Measurements from ENCODE around the gene ACOXL.
"Not testable (repeated sequence)": the region's sequence is repeated elsewhere in the genome, so short reads cannot be mapped to it uniquely, and the experiment has no call there.

Gene ACOXL

DNA sequence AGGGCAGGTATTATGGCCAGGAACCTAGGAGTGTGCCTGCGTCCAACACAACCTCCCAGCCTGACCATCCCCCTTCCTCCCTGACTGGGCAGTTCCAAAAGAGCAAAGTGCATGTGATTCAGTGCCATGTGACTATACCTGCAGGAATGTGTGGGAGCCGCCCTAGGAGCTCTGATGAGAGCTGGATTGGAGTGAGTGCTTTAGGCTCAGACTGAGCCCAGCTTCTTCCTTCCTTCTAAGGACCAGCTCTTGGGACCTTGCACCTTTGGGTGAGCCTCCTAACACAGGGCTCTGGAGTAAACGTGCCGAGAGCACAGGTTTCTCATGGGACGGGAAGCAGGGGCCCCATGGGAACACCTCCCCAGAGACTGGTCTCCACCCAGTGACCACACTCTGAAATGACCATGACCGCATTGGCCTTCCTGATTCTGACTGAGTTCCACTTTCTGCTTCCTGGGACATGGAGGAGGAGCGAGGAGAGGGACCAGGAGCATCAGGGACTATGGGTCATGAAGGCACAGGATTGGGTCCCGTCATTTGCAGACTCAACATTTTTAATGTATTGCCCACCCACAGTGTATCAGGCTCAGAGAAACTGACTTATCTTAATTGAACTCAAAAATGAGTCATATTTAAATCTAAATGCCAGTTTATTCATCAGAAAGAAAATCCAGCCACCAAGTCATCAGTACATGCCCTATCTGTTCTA lies 300.5 kb downstream of the ACOXL start:
- DNase-seq (ENCODE audit: low read depth in 1 of 2, low spot score in 1 of 2): no peak

GRCh38 chr2:111034146-111034545 lies 301.8 kb downstream of the ACOXL start:
- DNase-seq (ENCODE audit: low read depth in 1 of 2, low spot score in 1 of 2): no peak

DNA sequence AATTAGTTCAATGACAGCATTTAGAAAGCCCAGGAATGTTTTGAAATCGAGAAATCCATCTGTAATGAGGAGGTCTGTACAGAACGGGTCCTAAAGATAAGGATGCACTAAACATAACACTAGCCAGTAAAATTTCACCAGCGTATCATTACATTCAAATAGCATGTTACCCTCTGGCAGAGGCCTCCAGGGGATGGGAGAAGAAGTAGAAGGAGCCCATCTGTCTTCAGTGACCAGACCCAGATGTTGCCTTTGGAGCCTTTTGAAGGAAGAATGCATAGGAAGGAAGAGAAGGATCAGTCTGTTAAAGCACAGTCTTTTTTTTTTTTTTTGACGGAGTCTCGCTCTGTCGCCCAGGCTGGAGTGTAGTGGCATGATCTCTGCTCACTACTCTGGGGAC lies 302.2 kb downstream of the ACOXL start:
- DNase-seq (ENCODE audit: low read depth in 1 of 2, low spot score in 1 of 2): no peak

DNA sequence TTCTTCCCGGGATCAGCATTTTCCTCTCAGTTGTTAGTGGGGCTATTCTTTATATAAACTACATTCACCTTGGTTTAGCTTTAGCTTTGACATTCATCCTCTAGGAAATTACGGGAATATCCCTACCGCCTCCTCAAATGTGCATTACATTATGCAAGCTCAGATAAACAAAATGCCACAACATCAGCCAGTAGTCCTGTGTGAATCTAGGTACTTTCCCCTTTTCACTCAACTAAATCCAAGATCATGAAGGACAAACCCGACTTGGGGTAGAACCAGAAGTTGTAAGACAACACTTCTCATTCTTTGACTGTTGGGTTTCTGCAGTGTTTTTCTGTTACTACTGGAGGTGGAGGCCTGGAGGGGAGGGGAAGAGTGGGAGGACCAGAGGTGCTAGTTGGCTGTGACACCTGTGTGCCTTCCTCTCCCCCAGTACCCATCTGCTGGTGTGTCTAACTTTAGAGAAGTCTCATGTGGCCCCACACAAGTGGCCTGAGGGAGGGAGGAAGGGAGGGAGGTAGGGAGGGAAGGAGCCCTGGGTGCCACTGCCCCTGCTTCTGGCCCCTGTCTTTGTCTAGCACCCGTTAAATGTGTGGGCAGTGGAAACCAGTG lies 303.6 kb downstream of the ACOXL start:
- DNase-seq (ENCODE audit: low read depth in 1 of 2, low spot score in 1 of 2): no peak

GRCh38 chr2:111037128-111037527 lies 304.8 kb downstream of the ACOXL start:
- DNase-seq (ENCODE audit: low read depth in 1 of 2, low spot score in 1 of 2): no peak

GRCh38 chr2:111039628-111040383 lies 307.4 kb downstream of the ACOXL start:
- no peak for DNase-seq (ENCODE audit: low read depth in 1 of 2, low spot score in 1 of 2)

DNA sequence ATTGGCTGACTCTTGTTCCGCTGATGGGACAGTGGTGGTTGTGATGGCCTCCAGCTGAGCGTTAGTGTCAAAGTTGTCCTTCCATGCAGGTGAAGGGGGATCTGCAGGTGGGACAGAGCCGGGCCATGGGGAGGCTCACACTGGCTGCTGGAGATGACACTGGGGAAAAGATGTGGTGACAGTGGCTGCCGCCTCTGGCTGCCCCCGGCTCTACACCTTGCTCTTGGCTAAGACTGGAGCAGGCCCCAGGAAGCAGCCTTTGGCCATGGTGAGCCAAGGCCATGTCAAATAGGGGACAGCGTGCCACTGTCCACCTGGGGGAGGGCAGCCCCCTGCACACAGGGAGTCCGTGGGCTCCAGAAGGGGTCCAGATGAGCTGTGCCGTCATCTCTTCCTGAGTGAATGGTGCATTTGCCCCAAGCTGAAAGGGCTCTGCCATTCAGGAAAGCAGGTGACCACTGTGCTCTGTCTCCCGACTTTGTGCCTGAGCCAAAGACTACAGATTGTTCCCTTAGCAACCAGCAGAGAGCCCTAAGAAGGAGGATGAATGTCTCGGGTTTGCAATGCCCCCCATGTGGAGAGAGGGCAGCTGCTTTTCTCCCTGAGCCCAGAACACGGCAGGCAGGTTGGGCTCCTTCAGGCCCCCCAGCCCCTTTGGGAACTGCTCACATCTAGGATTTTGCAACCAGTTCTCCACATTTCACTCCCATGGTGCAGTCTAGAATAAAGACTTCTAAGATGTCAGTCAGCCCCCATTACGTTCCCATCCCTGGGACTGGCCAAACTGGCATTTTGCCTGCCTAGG lies 309.2 kb downstream of the ACOXL start:
- no peak for DNase-seq (ENCODE audit: low read depth in 1 of 2, low spot score in 1 of 2)

GRCh38 chr2:111042261-111042660 lies 309.9 kb downstream of the ACOXL start:
- DNase-seq (ENCODE audit: low read depth in 1 of 2, low spot score in 1 of 2): no peak

GRCh38 chr2:111042772-111043771 lies 310.7 kb downstream of the ACOXL start:
- peak in 1 of 2 donors; percentile 13 for DNase-seq (ENCODE audit: low read depth in 1 of 2, low spot score in 1 of 2)

- DNase-seq (ENCODE audit: low read depth in 1 of 2, low spot score in 1 of 2): no peak
Measured at GRCh38 chr2:111044066-111044465, 311.7 kb downstream of the ACOXL start.

DNA sequence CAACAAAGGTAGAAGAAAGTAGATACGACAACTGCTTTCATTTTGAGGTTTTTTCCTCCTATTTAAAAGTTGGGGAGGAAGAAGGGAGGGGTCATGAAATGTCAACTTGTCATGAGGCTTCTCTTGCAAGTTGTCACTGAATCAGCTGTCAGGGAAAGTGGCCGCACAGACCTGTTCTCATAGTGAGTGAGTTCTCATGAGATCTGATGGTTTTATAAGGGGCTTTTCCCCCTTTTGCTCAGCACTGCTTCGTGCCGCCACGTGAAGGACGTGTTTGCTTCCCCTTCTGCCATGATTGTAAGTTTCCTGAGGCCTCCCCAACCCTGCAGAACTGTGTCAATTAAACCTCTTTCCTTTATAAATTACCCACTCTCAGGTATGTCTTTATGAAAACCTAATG lies 312.9 kb downstream of the ACOXL start:
- DNase-seq (ENCODE audit: low read depth in 1 of 2, low spot score in 1 of 2): not testable (repeated sequence)

GRCh38 chr2:111045771-111046444 lies 313.5 kb downstream of the ACOXL start:
- DNase-seq (ENCODE audit: low read depth in 1 of 2, low spot score in 1 of 2): no peak

- DNase-seq (ENCODE audit: low read depth in 1 of 2, low spot score in 1 of 2): no peak
Measured at GRCh38 chr2:111046670-111047069, 314.3 kb downstream of the ACOXL start.

DNA sequence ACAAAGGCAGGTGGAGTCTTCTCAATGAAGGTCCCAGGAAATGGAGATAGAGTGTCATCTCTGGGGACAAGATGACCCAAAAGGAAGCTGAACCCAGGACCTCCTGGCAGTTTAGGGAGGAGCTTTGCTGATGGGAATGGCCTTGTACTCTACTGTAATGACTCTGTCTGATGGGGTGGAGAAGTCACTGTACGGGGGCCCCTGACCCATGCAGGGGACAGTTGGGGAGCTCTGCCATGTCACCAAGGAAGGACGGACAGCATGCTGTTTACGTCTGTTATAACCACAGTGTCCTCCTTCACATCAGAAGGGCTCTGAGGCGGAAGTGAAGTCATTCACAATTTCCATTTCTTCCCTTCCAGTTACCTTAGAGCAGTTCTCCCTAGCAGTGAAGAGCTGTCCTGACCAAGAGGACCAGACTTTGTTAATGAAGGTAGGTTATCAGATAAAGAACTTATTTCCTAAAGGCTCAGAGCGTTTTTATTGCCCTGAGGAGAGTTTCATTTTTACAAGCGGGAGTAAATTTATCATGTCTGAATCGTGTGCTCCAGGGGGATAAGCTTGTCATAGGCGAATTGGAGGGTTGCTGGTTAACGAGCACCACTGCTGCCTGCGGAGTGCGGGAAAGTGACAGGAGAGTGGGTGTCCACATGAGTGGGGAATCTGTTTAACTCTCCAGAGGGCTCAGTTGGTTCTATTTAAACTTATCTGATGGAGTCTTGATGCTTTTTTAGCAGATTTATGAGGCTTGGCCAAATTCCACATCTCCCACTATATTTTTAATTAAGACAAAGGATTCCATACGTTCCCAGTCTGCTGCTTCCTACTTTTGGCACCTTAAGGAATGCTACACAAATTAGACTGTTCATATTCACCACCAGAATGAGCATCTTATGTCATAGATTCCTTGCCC lies 316.7 kb downstream of the ACOXL start:
- DNase-seq (ENCODE audit: low read depth in 1 of 2, low spot score in 1 of 2): no peak

DNA sequence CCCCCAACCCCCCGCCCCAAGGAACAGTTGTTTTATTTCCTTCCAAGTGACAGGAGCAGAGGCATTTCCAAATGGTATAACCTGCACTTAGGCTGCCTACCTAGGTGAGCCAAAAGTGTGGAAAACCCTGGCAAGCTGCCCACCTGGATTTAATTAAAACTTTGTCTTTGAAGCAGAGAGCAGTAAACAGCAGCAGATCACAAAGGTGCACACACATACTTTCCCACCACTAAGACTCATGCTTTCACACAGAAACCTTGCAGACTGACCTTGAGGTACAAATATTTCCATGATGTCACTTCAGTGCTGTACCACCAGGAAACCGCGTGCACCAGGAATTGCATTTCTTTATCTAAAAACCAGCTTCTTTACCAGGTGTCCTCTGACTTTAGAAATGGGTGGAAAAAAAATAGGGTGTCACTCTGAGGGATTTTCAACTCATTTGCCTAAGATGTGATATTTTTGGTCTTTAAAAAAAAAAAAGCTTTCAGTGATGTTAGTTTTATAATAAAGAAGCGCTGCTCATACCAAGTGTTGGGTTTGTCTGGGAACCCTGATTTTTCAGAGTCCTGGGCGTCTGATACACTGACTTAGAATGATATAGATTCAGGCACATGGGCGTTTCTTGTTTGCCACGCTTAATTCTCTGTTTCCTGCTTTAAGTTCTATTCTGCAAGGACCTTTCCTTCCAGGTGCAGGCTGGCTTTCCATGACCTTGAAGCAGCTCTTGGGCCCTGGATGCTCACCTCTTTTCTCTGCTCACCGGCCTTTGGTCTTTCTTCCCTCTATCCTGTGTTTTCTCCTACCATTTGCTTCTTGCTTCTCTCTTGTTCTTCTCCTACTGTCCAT lies 317.6 kb downstream of the ACOXL start:
- DNase-seq (ENCODE audit: low read depth in 1 of 2, low spot score in 1 of 2): no peak

DNA sequence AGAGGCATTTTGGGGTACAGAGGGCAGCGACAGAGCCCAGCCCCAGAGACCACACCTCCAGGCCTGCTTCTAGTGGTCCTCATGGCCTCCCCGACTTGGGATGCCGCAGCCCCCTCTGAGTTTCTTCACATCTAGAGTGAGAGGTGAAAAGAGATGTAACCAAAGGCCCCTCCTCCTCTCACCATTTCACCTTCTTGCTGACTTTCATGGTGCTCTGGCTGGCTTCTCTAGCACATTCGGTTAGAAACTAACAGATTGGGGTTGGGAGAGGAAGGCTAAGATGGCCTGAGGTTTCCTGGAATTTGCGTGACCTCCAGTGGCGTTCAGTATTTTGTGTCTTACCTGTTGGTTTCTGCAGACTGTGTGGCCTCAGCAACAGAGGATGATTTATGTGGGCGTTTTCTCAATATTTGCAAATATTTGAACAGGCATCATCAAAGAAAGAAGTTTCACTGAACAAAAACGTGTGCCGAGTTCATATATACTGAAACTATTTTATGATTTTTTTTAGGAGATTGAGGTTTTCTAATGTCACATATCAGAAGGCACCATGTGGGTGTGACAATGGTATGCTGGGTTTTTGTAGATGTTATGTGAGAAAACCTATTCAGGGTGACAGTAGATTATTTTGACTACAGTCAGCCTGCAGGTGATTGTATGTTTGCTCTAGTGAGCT lies 318.5 kb downstream of the ACOXL start:
- no peak for DNase-seq (ENCODE audit: low read depth in 1 of 2, low spot score in 1 of 2)

DNA sequence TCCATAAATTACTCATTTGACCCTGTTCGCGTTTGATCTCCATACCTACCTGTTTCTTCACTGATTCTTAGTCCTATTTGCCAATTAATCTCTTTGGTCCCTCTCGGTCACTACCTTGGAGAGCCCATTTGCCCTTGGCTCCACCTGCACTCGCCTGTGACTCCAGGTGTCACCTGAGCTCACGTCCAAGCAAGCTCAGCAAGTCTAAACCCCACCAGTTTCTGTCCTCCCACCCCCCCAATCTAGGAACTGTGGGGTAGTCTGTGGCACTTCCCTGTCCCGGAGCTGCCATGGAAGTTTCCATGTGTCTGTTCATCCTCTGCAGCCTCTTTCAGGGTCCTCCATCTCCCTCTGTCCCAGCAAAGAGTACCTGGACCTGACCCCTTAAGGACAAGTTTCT lies 320.2 kb downstream of the ACOXL start:
- no peak for DNase-seq (ENCODE audit: low read depth in 1 of 2, low spot score in 1 of 2)
